Neuron (in vitro differentiated cells): Measurements from ENCODE around the gene TMEM45A.
"Not testable (repeated sequence)": the region's sequence is repeated elsewhere in the genome, so short reads cannot be mapped to it uniquely, and the experiment has no call there.

ENCODE experiments used
- H2AFZ ChIP-seq: one replicate; pipeline ENCODE4 v1.6.1; 2013; ENCODE audit warnings: low read depth, mild to moderate bottlenecking, inconsistent platforms, low read length, moderate library complexity
- H3K27me3 ChIP-seq: one replicate; pipeline ENCODE4 v1.6.1; 2013; ENCODE audit warnings: low read length; ENCODE audit not compliant: insufficient read depth
- H3K36me3 ChIP-seq: one replicate; pipeline ENCODE4 v1.6.1; 2013; ENCODE audit warnings: low read length; ENCODE audit not compliant: insufficient read depth
- H3K4me1 ChIP-seq: one replicate; pipeline ENCODE4 v1.6.1; 2013; ENCODE audit warnings: low read length; ENCODE audit not compliant: insufficient read depth
- H3K4me3 ChIP-seq: 2 replicates; pipeline ENCODE4 v1.5.1; 2013; ENCODE audit warnings: mild to moderate bottlenecking, low read length, moderate library complexity
- H3K9me3 ChIP-seq: one replicate; pipeline ENCODE4 v1.6.1; 2013; ENCODE audit warnings: low read length

The TMEM45A gene

GRCh38 chr3:100499651-100500050 lies 7.2 kb downstream of the TMEM45A start:
- no peak overlapping the region for H3K4me3 ChIP-seq
- no peak overlapping the region for H2AFZ ChIP-seq
- no peaks in the 10 kb centered on the region for H3K36me3 ChIP-seq
- no peaks in the 10 kb centered on the region for H3K4me1 ChIP-seq
- no peaks in the 10 kb centered on the region for H3K27me3 ChIP-seq
- H3K9me3 ChIP-seq, result no peaks in the 10 kb centered on the region

DNA sequence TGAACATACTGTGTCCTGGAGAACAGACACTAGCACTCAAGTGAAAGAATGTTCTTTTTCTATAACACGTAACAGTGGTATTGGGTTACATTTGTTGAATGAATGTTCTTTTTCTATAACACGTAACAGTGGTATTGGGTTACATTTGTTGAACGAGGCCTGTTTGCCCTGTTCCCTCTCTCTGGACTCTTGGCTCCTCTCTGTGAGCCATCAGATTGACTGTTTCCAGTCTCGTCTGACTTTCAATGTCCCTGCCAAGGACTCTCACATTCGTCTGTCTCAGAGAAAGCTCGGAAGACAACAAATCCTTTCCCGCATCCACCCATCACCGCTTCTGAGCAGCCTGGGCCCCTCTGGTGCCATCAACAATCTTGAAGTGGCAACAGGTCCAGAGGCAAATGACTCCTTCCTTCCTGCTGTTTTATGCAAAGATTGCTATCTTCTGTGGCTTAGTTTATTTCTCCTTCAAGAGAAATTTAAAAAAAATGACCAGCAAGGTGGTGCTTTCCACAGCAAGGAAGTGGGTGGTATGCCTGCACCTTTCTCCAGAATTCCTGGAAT lies 8.0 kb downstream of the TMEM45A start:
- Histone ChIP-seq H3K36me3 (no peaks in the 10 kb centered on the region), H2AFZ (no peak overlapping the region), H3K27me3 (no peaks in the 10 kb centered on the region), H3K4me3 (no peak overlapping the region), H3K4me1 (no peaks in the 10 kb centered on the region), H3K9me3 (no peaks in the 10 kb centered on the region)

GRCh38 chr3:100503448-100503847 lies 11.0 kb downstream of the TMEM45A start:
- Histone ChIP-seq H3K4me1 (no peaks in the 10 kb centered on the region), H3K27me3 (no peaks in the 10 kb centered on the region), H3K9me3 (no peaks in the 10 kb centered on the region), H3K36me3 (no peaks in the 10 kb centered on the region), H3K4me3 (no peak overlapping the region), H2AFZ (no peak overlapping the region)

DNA sequence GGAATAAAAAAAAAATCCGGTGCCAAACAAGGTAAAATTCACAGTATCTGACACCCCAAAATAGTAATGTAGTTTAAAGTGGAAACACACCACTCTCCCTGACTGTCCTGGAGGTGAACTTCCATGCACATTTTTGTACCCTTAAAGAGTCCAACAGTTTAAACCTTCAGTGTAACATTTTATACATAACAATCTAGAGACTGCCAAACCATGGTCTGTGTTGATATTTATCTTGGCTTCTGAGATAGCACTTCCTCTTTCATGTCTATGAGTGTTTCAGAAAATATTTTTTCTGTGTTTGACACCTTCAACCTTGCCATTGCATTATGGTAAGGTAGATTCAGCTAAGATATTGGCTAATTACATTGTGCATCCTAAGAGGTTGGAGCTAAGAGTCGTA lies 13.9 kb downstream of the TMEM45A start:
- Histone ChIP-seq H3K9me3 (no peaks in the 10 kb centered on the region), H3K4me3 (no peak overlapping the region), H3K36me3 (no peaks in the 10 kb centered on the region), H3K4me1 (no peaks in the 10 kb centered on the region), H2AFZ (no peak overlapping the region), H3K27me3 (no peaks in the 10 kb centered on the region)

- not testable (repeated sequence) for H3K27me3 ChIP-seq, H2AFZ ChIP-seq, H3K9me3 ChIP-seq, H3K36me3 ChIP-seq, H3K4me1 ChIP-seq, H3K4me3 ChIP-seq
These were observed 17.4 kb downstream of the TMEM45A start for GRCh38 chr3:100509818-100510217.

GRCh38 chr3:100516232-100516631 lies 23.8 kb downstream of the TMEM45A start:
- no peak overlapping the region for H2AFZ ChIP-seq
- H3K4me1 ChIP-seq, result no peaks in the 10 kb centered on the region
- no peaks in the 10 kb centered on the region for H3K9me3 ChIP-seq
- no peaks in the 10 kb centered on the region for H3K36me3 ChIP-seq
- H3K4me3 ChIP-seq, result no peak overlapping the region
- H3K27me3 ChIP-seq, result no peaks in the 10 kb centered on the region

DNA sequence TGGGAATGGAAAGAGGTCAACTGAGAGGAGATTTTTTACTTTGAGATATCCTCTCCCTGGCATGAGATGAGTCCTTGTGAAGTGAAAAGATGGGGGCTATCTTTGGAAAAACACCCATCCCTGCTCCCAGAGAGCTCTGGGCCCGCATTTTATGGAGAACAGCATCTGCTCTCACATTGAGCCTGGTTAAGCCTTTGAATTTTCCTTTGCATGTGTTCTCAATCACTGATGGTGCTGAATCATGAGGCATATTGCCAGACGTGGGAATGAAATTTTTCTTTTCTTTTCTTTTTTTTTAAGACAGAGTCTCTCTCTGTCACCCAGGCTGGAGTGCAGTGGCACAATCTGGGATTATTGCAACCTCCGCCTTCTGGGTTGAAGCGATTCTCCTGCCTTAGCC lies 24.4 kb downstream of the TMEM45A start:
- H3K9me3 ChIP-seq, result no peaks in the 10 kb centered on the region
- no peaks in the 10 kb centered on the region for H3K36me3 ChIP-seq
- no peaks in the 10 kb centered on the region for H3K4me1 ChIP-seq
- H3K27me3 ChIP-seq, result no peaks in the 10 kb centered on the region
- no peak overlapping the region for H2AFZ ChIP-seq
- H3K4me3 ChIP-seq, result no peak overlapping the region

GRCh38 chr3:100517276-100517675 lies 24.9 kb downstream of the TMEM45A start:
- H3K27me3 ChIP-seq, result no peaks in the 10 kb centered on the region
- H3K36me3 ChIP-seq, result no peaks in the 10 kb centered on the region
- no peaks in the 10 kb centered on the region for H3K9me3 ChIP-seq
- no peaks in the 10 kb centered on the region for H3K4me1 ChIP-seq
- no peak overlapping the region for H3K4me3 ChIP-seq
- no peak overlapping the region for H2AFZ ChIP-seq

DNA sequence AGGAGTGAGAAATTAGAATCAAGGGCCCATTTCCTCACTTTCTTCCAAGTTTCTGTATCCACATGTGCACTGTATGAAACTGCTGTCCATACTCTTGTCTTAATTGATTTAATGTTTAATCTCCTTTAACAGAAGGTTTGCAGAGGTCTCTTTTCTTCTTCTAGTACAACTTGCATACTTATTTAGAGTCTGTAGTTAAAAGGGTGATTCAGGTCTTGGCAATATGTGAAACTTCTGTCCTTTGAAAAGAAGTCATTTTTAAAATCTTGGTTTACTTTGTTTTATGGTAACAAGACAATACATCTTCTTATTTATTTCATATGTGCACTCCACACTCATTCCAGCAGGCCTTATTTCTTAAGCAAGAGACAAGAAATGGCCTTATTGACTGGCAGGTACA lies 25.8 kb downstream of the TMEM45A start:
- Histone ChIP-seq H3K4me1 (no peaks in the 10 kb centered on the region), H3K27me3 (no peaks in the 10 kb centered on the region), H3K36me3 (no peaks in the 10 kb centered on the region), H3K4me3 (no peak overlapping the region), H3K9me3 (no peaks in the 10 kb centered on the region), H2AFZ (no peak overlapping the region)

- no peaks in the 10 kb centered on the region for H3K27me3 ChIP-seq
- H3K4me1 ChIP-seq, result no peaks in the 10 kb centered on the region
- H3K9me3 ChIP-seq, result no peaks in the 10 kb centered on the region
- H3K4me3 ChIP-seq, result no peak overlapping the region
- no peaks in the 10 kb centered on the region for H3K36me3 ChIP-seq
- no peak overlapping the region for H2AFZ ChIP-seq
These were observed 26.6 kb downstream of the TMEM45A start for GRCh38 chr3:100518983-100519382.

- Histone ChIP-seq H3K4me3 (no peak overlapping the region), H3K36me3 (no peaks in the 10 kb centered on the region), H2AFZ (no peak overlapping the region), H3K27me3 (no peaks in the 10 kb centered on the region), H3K4me1 (no peaks in the 10 kb centered on the region), H3K9me3 (no peaks in the 10 kb centered on the region)
These were observed 29.0 kb downstream of the TMEM45A start for GRCh38 chr3:100521439-100521845.

DNA sequence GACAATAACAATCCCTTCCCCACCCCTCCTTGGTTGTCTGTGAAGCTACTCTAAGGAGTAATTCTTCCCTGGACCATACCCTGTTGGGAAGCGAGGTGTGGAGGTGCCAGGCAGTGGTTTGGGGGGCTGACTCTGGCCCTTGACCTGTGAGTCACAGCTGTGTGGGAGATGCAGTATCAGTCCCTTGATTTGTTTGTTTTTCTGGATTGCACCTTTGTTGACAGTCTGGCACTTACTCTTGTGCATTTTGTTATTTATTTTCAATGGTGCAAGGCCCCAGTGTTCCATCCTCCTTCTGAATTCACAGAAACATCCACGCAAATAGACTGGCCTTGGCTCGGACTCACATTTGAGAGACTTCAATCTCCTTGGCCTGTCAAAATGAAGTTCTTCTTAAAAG lies 29.7 kb downstream of the TMEM45A start:
- no peaks in the 10 kb centered on the region for H3K36me3 ChIP-seq
- H3K27me3 ChIP-seq, result no peaks in the 10 kb centered on the region
- H3K4me1 ChIP-seq, result no peaks in the 10 kb centered on the region
- no peaks in the 10 kb centered on the region for H3K9me3 ChIP-seq
- H3K4me3 ChIP-seq, result no peak overlapping the region
- no peak overlapping the region for H2AFZ ChIP-seq

DNA sequence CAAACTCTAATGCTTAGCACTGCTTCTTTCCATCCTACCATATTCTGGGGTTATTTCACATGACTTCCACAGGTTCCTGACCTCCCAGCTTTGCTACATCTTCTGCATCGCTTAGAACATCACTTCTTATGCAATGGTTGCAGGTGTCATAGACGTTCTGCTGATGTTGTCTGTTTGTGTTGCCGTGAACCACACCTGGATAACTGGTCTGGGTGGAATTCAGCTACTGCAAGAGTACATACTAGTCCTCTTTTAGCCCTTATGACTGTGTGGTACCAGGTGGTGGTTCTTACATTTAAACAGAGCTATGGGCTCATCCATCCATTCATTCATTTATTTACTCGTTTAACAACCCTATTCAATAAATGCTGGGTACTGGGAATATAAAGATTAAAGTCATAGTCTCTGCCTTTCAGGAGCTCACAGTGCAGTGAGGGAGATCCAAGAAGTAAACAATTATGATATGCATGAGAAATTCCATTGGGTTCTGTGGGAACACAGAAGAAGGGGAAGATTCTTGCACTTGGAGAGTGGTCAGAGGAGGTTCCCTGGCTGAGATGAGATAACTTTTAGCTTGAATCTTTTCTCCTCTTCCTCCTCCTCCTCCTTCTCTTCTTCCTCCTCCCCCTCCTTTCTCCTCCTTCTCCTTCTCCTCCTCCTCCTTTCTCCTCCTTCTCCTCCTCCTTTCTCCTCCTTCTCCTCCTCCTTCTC lies 30.8 kb downstream of the TMEM45A start:
- no peak overlapping the region for H3K4me3 ChIP-seq
- H3K4me1 ChIP-seq, result no peaks in the 10 kb centered on the region
- no peak overlapping the region for H2AFZ ChIP-seq
- H3K27me3 ChIP-seq, result no peaks in the 10 kb centered on the region
- no peaks in the 10 kb centered on the region for H3K9me3 ChIP-seq
- H3K36me3 ChIP-seq, result no peaks in the 10 kb centered on the region
